GM12873 (cell line): ENCODE data around the gene CNOT10.

Experiments used
- CTCF ChIP-seq: IDR thresholded peaks from 2 replicates; pipeline ENCODE4 v1.5.1; 2012; ENCODE audit warnings: low read depth, mild to moderate bottlenecking, moderate library complexity, low read length, control low read depth; ENCODE audit not compliant: insufficient read depth; ENCODE audit errors: missing control alignments

The CNOT10 gene

GRCh38 chr3:32684800-32685542, at the start of gene CNOT10:
Gene CNOT10 (plus strand): TSS chr3:32685188. CDS start chr3:32685461, 273 bp downstream.
- peak; percentile 12 for TF ChIP-seq CTCF

- no peak for TF ChIP-seq CTCF
Observed at GRCh38 chr3:32640939-32641338, 44.0 kb upstream of the CNOT10 start.

GRCh38 chr3:32641356-32641755, 43.6 kb upstream of the CNOT10 start:
- TF ChIP-seq CTCF = no peak

- no peak for TF ChIP-seq CTCF
Observed at GRCh38 chr3:32643354-32643753, 41.6 kb upstream of the CNOT10 start.

- TF ChIP-seq CTCF = no peak
Observed at GRCh38 chr3:32643816-32644215, 41.2 kb upstream of the CNOT10 start.

GRCh38 chr3:32644380-32644779, 40.6 kb upstream of the CNOT10 start:
- no peak for TF ChIP-seq CTCF

- TF ChIP-seq CTCF = no peak
Observed at GRCh38 chr3:32646761-32647160, 38.2 kb upstream of the CNOT10 start.
